ENCODE data around the gene PTX4.

The PTX4 gene

DNA sequence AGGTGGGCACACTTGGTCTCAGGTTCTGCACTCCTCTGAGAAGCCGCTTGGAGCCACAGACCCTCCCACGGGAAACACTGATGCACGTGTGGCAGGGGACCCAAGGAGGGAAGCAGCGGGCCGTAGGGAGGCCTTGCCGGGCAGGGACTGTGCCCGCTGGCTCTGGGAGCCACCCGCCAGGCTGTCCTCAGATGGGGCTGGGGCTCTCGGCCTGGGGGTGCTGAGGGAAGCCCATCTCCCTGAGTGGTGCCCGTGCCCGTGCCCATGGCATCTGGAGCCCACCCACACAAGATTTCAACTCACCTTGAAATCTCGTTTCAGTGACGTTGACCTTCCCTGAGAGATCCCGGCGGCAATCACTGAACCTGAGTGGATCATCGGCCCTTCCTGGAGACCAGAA, 31.8 kb downstream of the PTX4 start:
- H3K27ac Mint-ChIP-seq: no peak overlapping the region
- H3K4me1 Mint-ChIP-seq (ENCODE audit: low read depth): no peaks in the 10 kb centered on the region
- H3K27me3 Mint-ChIP-seq (ENCODE audit: low read depth): no peaks in the 10 kb centered on the region
- H3K36me3 Mint-ChIP-seq (ENCODE audit: low read depth): no peaks in the 10 kb centered on the region
- H3K9me3 Mint-ChIP-seq: no peaks in the 10 kb centered on the region
- no peak overlapping the region for H3K4me3 Mint-ChIP-seq

DNA sequence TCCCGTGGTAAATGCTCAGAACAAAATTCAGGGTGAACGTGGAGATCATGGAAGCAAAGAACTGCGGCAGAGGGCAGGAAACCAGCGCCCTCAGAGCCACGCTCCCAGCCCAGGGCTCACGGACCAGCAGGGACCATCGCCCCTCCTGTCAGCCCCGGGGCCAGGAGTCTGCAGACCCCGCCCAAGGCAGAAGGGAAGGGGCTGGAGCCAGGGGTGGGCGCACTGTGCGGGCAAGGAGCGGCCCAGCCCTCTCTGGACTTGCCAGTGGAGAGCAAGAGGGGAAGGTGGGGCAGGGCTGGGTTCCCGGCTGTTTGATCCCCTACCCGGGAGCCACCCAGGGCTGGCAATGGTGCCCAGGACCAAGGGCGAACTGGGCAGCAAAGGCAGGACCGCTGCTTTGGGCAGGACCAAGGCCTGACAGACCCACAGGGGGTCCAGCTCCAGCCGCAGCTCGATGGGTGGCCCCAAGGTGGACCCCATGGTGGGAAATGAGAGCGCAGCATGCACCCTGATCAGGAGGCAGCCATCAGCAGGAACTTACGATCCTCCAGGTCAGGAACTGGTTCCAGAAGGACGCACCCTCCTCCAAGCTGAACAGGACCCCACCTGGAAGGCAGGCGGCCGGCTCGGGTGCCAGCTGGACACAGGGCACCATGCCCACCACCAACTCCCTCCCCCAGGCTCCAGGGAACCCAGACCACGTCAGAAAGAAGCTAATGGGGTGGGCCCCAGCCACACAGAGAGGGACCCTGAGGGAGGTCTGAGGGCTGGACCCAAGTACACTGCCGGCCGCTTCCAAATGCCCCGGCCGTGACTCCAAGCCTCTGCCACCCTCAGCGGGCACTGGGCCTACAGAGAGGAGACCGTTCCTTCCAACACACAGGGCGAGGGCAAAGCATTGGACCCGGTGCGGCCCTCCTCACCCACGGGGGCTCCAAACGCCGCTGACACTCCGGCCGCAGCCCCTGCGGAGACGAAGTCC, 33.3 kb downstream of the PTX4 start:
- no peaks in the 10 kb centered on the region for H3K27me3 Mint-ChIP-seq (ENCODE audit: low read depth)
- H3K9me3 Mint-ChIP-seq: no peaks in the 10 kb centered on the region
- no peaks in the 10 kb centered on the region for H3K36me3 Mint-ChIP-seq (ENCODE audit: low read depth)
- H3K4me1 Mint-ChIP-seq (ENCODE audit: low read depth): no peaks in the 10 kb centered on the region
- H3K4me3 Mint-ChIP-seq: no peak overlapping the region
- H3K27ac Mint-ChIP-seq: no peak overlapping the region

DNA sequence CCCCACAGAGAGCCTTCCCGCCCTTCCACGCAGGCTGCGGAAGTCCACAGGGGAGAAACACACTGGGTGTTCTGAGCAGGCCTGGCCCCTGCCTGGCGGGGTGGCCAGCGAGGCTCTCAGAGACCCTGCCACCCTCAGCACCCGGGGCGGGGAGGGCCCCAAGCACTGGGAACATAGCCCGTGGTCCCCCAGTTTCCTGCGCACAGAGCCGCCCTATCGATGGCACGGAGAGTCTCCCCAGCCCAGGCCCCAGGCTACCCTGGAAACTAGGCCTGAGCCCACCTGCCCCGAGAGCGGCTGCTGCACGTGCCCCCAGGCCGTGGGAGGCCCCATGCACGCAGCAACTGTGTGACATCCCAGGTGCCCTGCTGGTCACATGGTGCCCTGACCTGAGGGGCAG, 34.2 kb downstream of the PTX4 start:
- Mint-ChIP-seq H3K4me1 (ENCODE audit: low read depth) (no peaks in the 10 kb centered on the region), H3K4me3 (no peak overlapping the region), H3K27ac (no peak overlapping the region), H3K27me3 (ENCODE audit: low read depth) (no peaks in the 10 kb centered on the region), H3K9me3 (no peaks in the 10 kb centered on the region), H3K36me3 (ENCODE audit: low read depth) (no peaks in the 10 kb centered on the region)

DNA sequence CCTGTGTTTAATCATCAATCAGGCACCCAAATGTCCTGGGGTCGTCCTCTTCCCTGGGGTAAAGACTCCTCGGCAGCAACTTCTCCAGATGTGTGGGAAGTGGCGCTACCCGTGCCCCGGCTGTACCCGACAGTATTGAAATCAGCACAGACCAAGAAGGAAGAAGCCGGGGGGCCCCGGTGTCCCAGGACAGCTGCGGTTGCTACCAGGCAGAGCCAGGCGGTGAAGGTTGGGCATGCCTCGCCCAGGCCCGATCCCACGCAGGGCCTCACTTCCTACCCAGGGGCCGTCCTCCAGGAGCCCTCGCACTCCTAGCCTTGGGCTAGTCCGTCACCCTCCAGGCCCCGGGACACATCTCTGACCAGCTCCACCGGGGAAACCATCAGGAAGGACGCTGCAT, 35.4 kb downstream of the PTX4 start:
- H3K9me3 Mint-ChIP-seq: no peaks in the 10 kb centered on the region
- H3K36me3 Mint-ChIP-seq (ENCODE audit: low read depth): no peaks in the 10 kb centered on the region
- H3K4me3 Mint-ChIP-seq: no peak overlapping the region
- no peak overlapping the region for H3K27ac Mint-ChIP-seq
- H3K4me1 Mint-ChIP-seq (ENCODE audit: low read depth): no peaks in the 10 kb centered on the region
- no peaks in the 10 kb centered on the region for H3K27me3 Mint-ChIP-seq (ENCODE audit: low read depth)

DNA sequence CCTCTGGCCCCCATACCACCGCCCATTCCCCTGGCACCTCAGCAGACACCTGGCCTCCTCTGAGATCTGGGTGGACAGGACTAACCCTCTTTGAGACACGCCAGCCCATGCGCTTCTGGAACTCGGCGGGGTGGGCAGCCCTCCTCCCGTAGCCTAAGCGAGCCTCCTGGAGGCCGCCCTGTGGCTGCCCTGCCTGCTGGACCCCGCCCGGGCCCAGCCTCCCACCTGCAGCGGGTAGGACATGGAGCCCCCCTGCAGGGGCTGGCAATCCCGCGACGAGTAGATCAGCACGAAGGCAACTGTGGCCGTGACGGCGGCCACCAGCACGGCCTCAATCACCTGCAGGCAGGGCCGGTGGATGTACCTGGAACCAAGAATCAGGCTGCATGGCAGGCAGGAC, 36.2 kb downstream of the PTX4 start:
- Mint-ChIP-seq H3K9me3 (no peaks in the 10 kb centered on the region), H3K4me1 (ENCODE audit: low read depth) (no peaks in the 10 kb centered on the region), H3K4me3 (no peak overlapping the region), H3K27ac (no peak overlapping the region), H3K27me3 (ENCODE audit: low read depth) (no peaks in the 10 kb centered on the region), H3K36me3 (ENCODE audit: low read depth) (no peaks in the 10 kb centered on the region)

DNA sequence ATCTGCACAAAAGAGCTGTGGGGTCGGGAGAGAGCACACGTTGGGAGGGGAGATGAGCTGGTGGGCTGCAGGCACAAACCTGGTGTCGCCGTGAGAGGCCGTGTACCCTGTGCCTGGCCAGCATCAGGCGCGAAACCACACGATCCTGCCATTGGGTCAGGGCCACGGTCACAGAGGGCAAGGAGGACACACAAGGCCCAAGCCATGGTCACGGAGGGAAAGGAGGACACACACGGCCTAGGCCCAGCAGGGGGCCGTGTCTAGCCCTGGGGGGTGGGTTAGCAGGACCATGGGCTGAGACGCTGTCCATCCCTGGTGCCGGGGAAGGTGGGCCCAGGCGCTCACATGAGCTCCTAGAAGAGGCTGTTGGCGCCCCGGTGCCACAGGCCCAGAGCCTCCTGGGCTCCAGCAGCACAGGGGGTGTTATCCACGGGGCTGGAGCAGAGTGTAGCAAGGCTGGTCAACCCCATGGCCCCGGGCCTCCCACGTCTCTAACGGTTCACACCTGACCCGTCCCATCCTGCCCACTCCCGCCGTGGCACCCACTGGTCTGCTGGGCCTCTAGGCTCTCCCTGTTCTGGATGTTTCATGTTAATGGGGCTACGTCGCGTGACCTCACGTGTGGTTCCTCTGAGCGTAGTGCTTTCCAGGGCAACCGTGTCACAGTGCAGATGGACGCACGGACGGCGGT, 36.9 kb downstream of the PTX4 start:
- no peaks in the 10 kb centered on the region for H3K9me3 Mint-ChIP-seq
- no peaks in the 10 kb centered on the region for H3K36me3 Mint-ChIP-seq (ENCODE audit: low read depth)
- H3K4me3 Mint-ChIP-seq: no peak overlapping the region
- no peaks in the 10 kb centered on the region for H3K4me1 Mint-ChIP-seq (ENCODE audit: low read depth)
- no peak overlapping the region for H3K27ac Mint-ChIP-seq
- no peaks in the 10 kb centered on the region for H3K27me3 Mint-ChIP-seq (ENCODE audit: low read depth)

DNA sequence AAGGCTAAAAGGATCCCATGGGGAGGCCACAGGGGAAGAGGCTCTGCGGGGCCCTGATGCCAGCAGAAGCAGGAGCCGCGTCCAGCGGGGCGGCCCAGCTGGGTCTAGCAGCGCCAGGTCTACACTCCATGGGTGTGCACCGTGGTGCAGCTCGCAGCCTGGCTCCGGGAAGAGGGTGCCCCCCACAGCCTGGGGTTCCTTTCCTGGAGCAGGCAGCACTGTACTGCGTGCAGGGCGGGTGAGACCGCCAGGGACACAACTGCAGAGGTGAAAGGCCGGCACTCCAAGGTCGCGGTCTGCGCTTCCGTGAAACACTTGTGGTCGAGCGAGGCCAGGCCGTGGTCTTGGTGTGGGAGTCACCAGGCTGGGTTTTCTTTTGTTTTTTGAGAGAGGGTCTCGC, 37.9 kb downstream of the PTX4 start:
- H3K4me1 Mint-ChIP-seq (ENCODE audit: low read depth): no peaks in the 10 kb centered on the region
- no peaks in the 10 kb centered on the region for H3K36me3 Mint-ChIP-seq (ENCODE audit: low read depth)
- H3K4me3 Mint-ChIP-seq: no peak overlapping the region
- H3K9me3 Mint-ChIP-seq: no peaks in the 10 kb centered on the region
- no peak overlapping the region for H3K27ac Mint-ChIP-seq
- H3K27me3 Mint-ChIP-seq (ENCODE audit: low read depth): no peaks in the 10 kb centered on the region

DNA sequence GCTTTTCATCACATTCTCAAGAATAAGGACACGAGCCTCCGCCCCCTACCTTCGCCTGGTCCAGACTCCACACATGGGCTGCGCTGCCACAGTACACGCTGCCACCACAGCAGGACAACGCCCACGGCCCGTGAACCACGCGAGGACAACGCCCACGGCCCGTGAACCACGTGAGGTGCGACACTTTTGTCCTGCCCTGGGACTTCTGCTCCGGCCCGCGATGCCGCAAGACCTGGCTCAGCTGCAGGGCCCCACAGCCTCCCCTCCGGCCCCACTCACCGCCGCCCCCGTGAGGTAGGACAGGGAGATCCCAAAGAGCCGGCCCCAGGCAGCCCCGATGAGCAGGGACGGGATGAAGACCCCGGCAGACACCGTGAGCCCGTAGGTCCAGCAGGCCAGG, 38.5 kb downstream of the PTX4 start:
- Mint-ChIP-seq H3K27me3 (ENCODE audit: low read depth) (no peaks in the 10 kb centered on the region), H3K27ac (no peak overlapping the region), H3K36me3 (ENCODE audit: low read depth) (no peaks in the 10 kb centered on the region), H3K4me1 (ENCODE audit: low read depth) (no peaks in the 10 kb centered on the region), H3K4me3 (no peak overlapping the region), H3K9me3 (no peaks in the 10 kb centered on the region)

DNA sequence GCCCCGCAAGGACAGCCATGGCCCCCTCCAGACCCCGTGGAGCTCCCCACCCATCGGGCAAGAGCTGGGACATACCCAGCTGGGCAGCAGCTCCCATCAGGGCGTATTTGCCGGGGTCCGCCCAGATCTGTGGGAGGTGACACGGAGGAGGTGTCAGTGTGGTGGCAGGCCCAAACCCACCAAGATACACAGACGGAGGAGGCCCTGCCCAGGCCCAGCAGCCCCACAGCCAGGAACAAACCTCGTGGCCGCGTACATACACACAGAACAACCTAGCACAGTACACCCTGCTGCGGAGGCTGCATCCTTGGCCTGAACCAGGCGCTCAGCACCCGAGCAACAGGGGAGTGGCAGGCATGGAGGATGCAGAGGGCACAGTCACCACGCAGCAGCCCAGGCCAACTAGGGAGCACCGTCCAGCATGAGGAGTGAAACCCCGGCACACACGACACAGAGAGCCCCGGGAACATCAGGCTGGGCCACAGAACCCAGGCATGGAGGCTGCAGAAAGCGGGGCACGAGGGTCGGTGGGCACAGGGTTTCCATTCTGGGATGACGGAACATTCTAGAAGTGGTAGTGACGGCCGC, 39.4 kb downstream of the PTX4 start:
- no peaks in the 10 kb centered on the region for H3K4me1 Mint-ChIP-seq (ENCODE audit: low read depth)
- no peak overlapping the region for H3K4me3 Mint-ChIP-seq
- no peaks in the 10 kb centered on the region for H3K9me3 Mint-ChIP-seq
- H3K27ac Mint-ChIP-seq: no peak overlapping the region
- H3K36me3 Mint-ChIP-seq (ENCODE audit: low read depth): no peaks in the 10 kb centered on the region
- no peaks in the 10 kb centered on the region for H3K27me3 Mint-ChIP-seq (ENCODE audit: low read depth)

DNA sequence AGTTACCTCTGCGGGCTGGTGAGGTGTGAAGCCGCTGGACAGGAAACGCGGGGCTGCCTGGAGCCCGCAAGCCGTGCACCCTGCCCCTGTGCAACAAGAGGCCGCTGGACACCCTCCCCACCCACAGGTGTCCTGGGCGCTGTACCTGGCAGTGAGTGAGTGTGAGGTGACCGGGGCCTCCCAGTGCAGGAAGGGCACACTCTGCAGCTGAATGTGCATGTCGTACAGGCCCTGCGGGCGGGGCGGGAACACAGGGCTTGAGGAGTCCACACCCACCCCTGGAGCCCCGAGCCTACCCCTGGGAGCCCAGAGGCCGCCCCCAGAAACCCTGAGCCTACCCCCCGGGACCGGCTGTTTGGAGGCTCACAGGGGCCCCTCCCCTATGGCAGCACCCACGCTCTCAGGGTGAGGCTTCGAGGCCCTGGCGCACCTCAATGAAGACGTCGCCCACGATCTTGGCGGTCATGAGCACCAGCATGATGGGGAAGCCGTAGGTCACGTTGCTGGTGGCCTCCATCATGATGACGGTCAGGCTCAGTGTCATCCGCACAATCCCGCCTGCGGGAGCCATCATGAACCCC, 40.1 kb downstream of the PTX4 start:
- H3K27me3 Mint-ChIP-seq (ENCODE audit: low read depth): no peaks in the 10 kb centered on the region
- H3K9me3 Mint-ChIP-seq: no peaks in the 10 kb centered on the region
- no peaks in the 10 kb centered on the region for H3K36me3 Mint-ChIP-seq (ENCODE audit: low read depth)
- no peak overlapping the region for H3K4me3 Mint-ChIP-seq
- no peaks in the 10 kb centered on the region for H3K4me1 Mint-ChIP-seq (ENCODE audit: low read depth)
- H3K27ac Mint-ChIP-seq: no peak overlapping the region

DNA sequence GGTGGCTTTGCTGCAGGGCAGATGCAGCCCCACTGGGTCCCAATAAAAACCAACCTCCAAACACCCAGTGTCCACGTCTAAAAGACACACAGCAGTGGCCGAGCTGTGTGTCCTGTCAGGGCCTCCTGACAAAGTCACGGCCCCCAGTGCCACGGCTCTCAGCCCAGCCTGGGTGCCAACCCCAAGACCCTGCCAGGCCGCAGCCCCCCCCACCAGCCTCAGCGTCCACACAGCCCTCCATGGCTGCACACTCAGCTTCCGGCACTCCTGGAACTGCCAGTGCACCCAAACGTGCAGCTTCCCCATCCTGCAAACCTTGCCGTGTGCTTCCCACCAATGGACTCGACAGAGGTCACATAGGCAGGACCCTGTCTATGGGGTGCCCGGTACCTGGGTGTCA, 40.8 kb downstream of the PTX4 start:
- Mint-ChIP-seq H3K27me3 (ENCODE audit: low read depth) (no peaks in the 10 kb centered on the region), H3K4me1 (ENCODE audit: low read depth) (no peaks in the 10 kb centered on the region), H3K27ac (no peak overlapping the region), H3K4me3 (no peak overlapping the region), H3K9me3 (no peaks in the 10 kb centered on the region), H3K36me3 (ENCODE audit: low read depth) (no peaks in the 10 kb centered on the region)

DNA sequence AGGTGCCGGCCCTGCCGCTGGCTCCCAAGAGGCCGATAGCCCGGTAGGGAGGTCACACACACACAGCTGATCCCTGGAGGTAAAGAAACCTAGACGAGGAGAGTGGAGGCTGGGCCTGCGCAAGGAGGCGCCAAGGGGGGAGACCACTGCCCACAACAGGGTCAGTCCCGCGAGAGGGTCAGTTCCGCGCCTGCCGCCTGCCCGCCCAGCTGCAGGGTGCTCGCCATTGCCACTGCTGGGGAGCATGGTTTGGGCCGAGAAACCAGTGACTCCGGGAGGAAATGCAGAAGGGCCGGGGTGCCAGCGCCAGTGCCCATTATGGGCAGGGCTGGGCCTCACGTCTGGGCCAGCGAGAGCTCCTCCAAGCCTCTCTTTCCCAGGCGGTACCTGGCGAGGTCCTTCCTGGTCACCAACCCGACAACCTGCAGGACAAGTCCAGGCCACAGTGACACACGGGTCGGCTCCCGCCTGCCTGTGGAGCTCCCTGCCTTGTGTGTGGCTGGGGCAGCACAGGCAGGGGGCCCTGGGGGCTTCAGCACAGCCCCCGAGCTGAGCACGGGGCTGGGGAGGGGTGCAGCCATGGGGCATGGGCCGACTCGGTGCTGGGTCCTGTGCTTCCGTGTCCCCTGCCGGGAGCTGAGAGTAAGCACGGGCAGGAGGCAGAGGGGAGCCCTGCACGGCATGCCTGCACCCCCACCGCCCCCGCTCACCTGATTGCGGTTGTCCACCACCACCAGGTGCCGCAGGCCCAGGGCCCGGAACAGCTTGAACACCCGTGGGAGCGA, 42.3 kb downstream of the PTX4 start:
- Mint-ChIP-seq H3K9me3 (no peaks in the 10 kb centered on the region), H3K27me3 (ENCODE audit: low read depth) (no peaks in the 10 kb centered on the region), H3K4me3 (no peak overlapping the region), H3K4me1 (ENCODE audit: low read depth) (no peaks in the 10 kb centered on the region), H3K27ac (no peak overlapping the region), H3K36me3 (ENCODE audit: low read depth) (no peaks in the 10 kb centered on the region)

DNA sequence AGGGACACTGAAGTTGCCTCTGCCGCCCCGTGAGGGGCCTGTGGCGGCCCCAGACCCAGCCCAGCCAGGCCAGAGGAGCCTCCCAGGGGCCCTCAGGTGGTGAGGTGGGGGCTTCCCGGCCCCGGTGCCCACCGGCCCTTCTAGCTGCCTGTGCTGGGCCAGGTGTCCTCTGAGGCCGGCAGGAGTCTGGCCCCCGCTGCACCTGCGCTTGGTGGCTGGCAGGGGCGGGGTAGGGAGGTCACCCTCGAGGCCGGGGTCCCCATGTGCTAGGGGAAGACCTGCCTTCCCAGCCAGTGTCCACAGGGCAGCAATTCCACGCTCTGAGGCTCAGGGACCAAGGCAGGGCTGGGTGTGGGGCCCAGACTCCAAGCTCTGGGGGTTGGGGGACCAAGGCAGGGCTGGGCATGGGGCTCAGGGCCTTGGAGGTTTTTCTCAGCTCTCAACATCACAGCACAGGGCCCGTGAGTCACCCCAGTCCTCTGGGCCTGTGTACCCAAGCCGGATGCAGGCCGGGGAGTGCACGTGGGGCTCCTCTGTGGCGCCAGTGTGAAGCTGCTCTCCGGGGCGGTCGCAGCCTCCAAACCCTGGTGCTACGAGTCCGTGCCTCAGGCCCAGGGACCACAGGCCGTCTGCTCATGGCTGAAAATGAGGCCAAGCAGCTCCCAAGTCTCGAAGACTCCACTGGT, 43.1 kb downstream of the PTX4 start:
- no peak overlapping the region for H3K27ac Mint-ChIP-seq
- H3K27me3 Mint-ChIP-seq (ENCODE audit: low read depth): no peaks in the 10 kb centered on the region
- H3K4me1 Mint-ChIP-seq (ENCODE audit: low read depth): no peaks in the 10 kb centered on the region
- H3K36me3 Mint-ChIP-seq (ENCODE audit: low read depth): no peaks in the 10 kb centered on the region
- H3K9me3 Mint-ChIP-seq: no peaks in the 10 kb centered on the region
- H3K4me3 Mint-ChIP-seq: no peak overlapping the region
